Measurements from ENCODE around the gene NFIA.

NFIA gene

GRCh38 chr1:61399199-61399598 is 316.8 kb downstream of the NFIA start:
- TF ChIP-seq, protein P1, sequence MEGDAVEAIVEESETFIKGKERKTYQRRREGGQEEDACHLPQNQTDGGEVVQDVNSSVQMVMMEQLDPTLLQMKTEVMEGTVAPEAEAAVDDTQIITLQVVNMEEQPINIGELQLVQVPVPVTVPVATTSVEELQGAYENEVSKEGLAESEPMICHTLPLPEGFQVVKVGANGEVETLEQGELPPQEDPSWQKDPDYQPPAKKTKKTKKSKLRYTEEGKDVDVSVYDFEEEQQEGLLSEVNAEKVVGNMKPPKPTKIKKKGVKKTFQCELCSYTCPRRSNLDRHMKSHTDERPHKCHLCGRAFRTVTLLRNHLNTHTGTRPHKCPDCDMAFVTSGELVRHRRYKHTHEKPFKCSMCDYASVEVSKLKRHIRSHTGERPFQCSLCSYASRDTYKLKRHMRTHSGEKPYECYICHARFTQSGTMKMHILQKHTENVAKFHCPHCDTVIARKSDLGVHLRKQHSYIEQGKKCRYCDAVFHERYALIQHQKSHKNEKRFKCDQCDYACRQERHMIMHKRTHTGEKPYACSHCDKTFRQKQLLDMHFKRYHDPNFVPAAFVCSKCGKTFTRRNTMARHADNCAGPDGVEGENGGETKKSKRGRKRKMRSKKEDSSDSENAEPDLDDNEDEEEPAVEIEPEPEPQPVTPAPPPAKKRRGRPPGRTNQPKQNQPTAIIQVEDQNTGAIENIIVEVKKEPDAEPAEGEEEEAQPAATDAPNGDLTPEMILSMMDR (IDR thresholded peaks at IDR 0.05; ENCODE audit: low read depth, low read length): no peak
- DNase-seq (ENCODE audit: low read depth in 2 of 2): no peak
- no peak overlapping the region for H3K4me3 ChIP-seq (replicated peaks in 1 of 2; ENCODE audit: low read depth in 2 of 2, low read length in 2 of 2)

DNA sequence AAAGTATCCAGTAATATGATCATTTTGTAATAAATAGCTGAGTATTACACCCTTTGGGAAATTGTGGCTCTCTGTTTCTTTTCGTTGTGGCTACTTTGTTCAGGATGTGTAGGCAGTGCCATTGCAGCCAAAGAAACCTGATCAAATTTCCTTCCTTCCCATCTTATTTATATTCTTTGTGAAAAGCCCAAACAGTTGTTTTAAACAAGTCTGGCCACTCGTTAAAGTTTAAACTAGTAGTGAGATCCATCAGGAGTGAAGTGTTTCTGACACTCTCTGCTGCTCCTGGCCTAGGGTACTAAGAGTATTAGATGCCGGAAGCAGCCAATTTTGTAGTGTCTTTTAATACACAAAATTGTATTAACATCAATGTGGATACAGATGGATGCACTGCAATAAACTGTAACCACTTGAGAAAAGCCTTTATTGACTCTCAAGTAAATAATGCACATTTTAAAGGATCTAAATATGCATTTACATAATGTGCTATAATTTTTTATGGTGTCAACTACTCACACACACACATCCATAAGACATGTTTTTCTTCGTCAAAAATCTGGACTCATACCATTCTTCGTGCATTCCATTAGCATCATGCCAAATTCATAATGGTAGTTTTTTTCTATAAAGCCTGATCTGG is 317.9 kb downstream of the NFIA start:
- H3K4me3 ChIP-seq (replicated peaks in 1 of 2; ENCODE audit: low read depth in 2 of 2, low read length in 2 of 2): no peak overlapping the region
- DNase-seq (ENCODE audit: low read depth in 2 of 2): no peak
- TF ChIP-seq, protein P1 (IDR thresholded peaks at IDR 0.05; ENCODE audit: low read depth, low read length): no peak

GRCh38 chr1:61400997-61401396 is 318.6 kb downstream of the NFIA start:
- TF ChIP-seq, protein P1 (IDR thresholded peaks at IDR 0.05; ENCODE audit: low read depth, low read length): no peak
- no peak for DNase-seq (ENCODE audit: low read depth in 2 of 2)
- no peak overlapping the region for H3K4me3 ChIP-seq (replicated peaks in 1 of 2; ENCODE audit: low read depth in 2 of 2, low read length in 2 of 2)

GRCh38 chr1:61403679-61404596 is 321.6 kb downstream of the NFIA start:
- TF ChIP-seq, protein P1 (IDR thresholded peaks at IDR 0.05; ENCODE audit: low read depth, low read length): no peak
- DNase-seq (ENCODE audit: low read depth in 2 of 2): peak; percentile 45 to 70
- H3K4me3 ChIP-seq (replicated peaks in 1 of 2; ENCODE audit: low read depth in 2 of 2, low read length in 2 of 2): no peak overlapping the region

DNA sequence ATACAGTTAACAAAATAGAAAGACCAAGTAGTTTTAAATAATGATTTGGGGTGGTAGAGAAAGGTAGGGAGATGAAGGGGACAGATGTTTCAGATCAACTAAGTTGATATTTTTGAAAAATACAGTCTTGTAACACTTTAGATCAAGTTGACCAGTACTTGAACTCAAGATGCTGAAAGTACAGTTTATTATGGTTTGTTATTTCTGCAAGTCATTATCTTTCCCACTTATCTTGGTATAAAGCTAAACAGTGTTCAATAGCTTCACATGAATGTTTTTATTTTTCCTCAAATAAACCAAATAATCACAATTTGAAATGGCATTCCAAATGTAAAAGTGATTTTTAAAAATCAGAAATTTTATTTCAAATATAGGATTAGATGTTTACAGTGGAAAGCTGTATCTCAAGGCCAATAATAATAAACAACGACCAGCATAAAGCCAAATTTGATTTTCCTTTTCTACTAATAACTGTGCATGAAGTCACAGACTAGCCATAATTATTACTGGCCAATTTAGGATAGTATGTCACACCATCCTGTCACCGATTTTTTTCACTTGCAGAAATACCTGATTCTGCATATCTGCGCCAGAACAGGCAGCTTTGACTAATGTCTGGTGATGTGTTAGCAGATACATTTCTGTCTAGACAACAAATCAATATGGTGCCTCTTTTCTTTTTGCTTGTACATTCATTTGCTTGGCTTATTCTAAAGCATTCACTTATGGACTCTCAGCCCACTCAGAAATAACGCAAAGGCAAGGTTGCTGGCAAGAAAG is 322.4 kb downstream of the NFIA start:
- no peak for DNase-seq (ENCODE audit: low read depth in 2 of 2)
- no peak overlapping the region for H3K4me3 ChIP-seq (replicated peaks in 1 of 2; ENCODE audit: low read depth in 2 of 2, low read length in 2 of 2)
- TF ChIP-seq, protein P1 (IDR thresholded peaks at IDR 0.05; ENCODE audit: low read depth, low read length): no peak

GRCh38 chr1:61406467-61406866 is 324.1 kb downstream of the NFIA start:
- H3K4me3 ChIP-seq (replicated peaks in 1 of 2; ENCODE audit: low read depth in 2 of 2, low read length in 2 of 2): no peak overlapping the region
- TF ChIP-seq, protein P1 (IDR thresholded peaks at IDR 0.05; ENCODE audit: low read depth, low read length): no peak
- no peak for DNase-seq (ENCODE audit: low read depth in 2 of 2)
